Epithelial cell of proximal tubule (primary cell): ENCODE data around the gene OMG. TPM values are rescaled to one million over a fixed set of nuclear protein-coding genes. Genes with fewer than 3 reads are reported as not detected.

ENCODE experiments used
- DNase-seq: peaks from one replicate; pipeline ENCODE4 v3.0.0-alpha.2; 2011; ENCODE audit warnings: low read depth
- H3K4me3 ChIP-seq: 2 replicates; pipeline ENCODE4 v1.5.1; 2011; ENCODE audit warnings: low read depth, mild to moderate bottlenecking, low read length
- CTCF ChIP-seq: conservative IDR thresholded peaks from 2 replicates; pipeline ENCODE4 v1.5.1; 2012; ENCODE audit warnings: low read depth, mild to moderate bottlenecking, low read length
- total RNA-seq: library from RNA; depleted of rRNA; stranded (reverse); fragments of >200 nt; gene quantifications from 2 replicates; pipeline ENCODE4 v1.2.3, GENCODE V29; 2015

The OMG gene
- total RNA-seq, 1 donor from 2014 or later, result not detected

- no peak for DNase-seq
- TF ChIP-seq CTCF, result no peak
- H3K4me3 ChIP-seq, result no peak overlapping the region
Measured at GRCh38 chr17:31321966-31322365, 24.9 kb upstream of the OMG start.

GRCh38 chr17:31321481-31321880, 24.4 kb upstream of the OMG start, which contains the start of gene EVI2A:
Gene EVI2A, minus strand, starts transcription at chr17:31321622. Its CDS starts 2,609 bp downstream, at chr17:31319013.
- no peak for TF ChIP-seq CTCF
- H3K4me3 ChIP-seq, result no peak within 1 kb of the TSS
- DNase-seq, result no peak

GRCh38 chr17:31320791-31321190, 23.8 kb upstream of the OMG start:
- no peak for DNase-seq
- H3K4me3 ChIP-seq, result no peak overlapping the region
- no peak for TF ChIP-seq CTCF

- no peak overlapping the region for H3K4me3 ChIP-seq
- DNase-seq, result no peak
- TF ChIP-seq CTCF, result no peak
Measured at GRCh38 chr17:31320241-31320640, 23.2 kb upstream of the OMG start.

GRCh38 chr17:31318851-31319661, 22.0 kb upstream of the OMG start:
- H3K4me3 ChIP-seq, result no peak overlapping the region
- no peak for DNase-seq
- TF ChIP-seq CTCF, result no peak

- H3K4me3 ChIP-seq, result peak overlapping the region; percentile 19
- peak; percentile 56 for DNase-seq
Measured at GRCh38 chr17:31318298-31318801, 21.3 kb upstream of the OMG start.

More at GRCh38 chr17:31318298-31318801, 21.3 kb upstream of the OMG start:
- TF ChIP-seq CTCF, result no peak
